Ramos (cell line): ENCODE results near the gene HHIP.

Experiments used
- in situ Hi-C: fragments of 300-500 bp; cut with MboI; formaldehyde crosslinking; loops from one replicate; pipeline ENCODE4 v1.14.3; 2022; ENCODE audit warnings: low sequenced_read_pairs; ENCODE audit not compliant: unreplicated experiment

The HHIP gene

GRCh38 chr4:144645631-144646522 is at the start of gene HHIP:
TSS of gene HHIP (plus strand) at chr4:144646156. CDS start at chr4:144646676, 520 bp downstream.
- in situ Hi-C loops = no loop called here

- in situ Hi-C loops = no loop called here
Measured at GRCh38 chr4:144597171-144597570, 48.8 kb upstream of the HHIP start.

GRCh38 chr4:144599621-144600020 is 46.3 kb upstream of the HHIP start:
- in situ Hi-C loops = no loop called here

GRCh38 chr4:144611850-144612249 is 34.1 kb upstream of the HHIP start:
- in situ Hi-C loops = no loop called here

GRCh38 chr4:144614850-144615585 is 30.9 kb upstream of the HHIP start:
- in situ Hi-C loops = no loop called here

GRCh38 chr4:144621681-144622080 is 24.3 kb upstream of the HHIP start:
- in situ Hi-C loops = no loop called here

- in situ Hi-C loops = no loop called here
Measured at GRCh38 chr4:144627663-144628076, 18.3 kb upstream of the HHIP start.

GRCh38 chr4:144633215-144633614 is 12.7 kb upstream of the HHIP start:
- in situ Hi-C loops = no loop called here

- in situ Hi-C loops = no loop called here
Measured at GRCh38 chr4:144634978-144635747, 10.8 kb upstream of the HHIP start.

GRCh38 chr4:144644368-144645101 is 1.4 kb upstream of the HHIP start:
- in situ Hi-C loops = no loop called here

GRCh38 chr4:144645102-144645630 is 790 bp upstream of the HHIP start:
- in situ Hi-C loops = no loop called here

- in situ Hi-C loops = no loop called here
Measured at GRCh38 chr4:144646523-144647094, 653 bp downstream of the HHIP start.

- in situ Hi-C loops = no loop called here
Measured at GRCh38 chr4:144647095-144647561, 1.2 kb downstream of the HHIP start.

- in situ Hi-C loops = no loop called here
Measured at GRCh38 chr4:144647590-144647989, 1.6 kb downstream of the HHIP start.

- in situ Hi-C loops = no loop called here
Measured at GRCh38 chr4:144648042-144648441, 2.1 kb downstream of the HHIP start.

GRCh38 chr4:144649646-144650045 is 3.7 kb downstream of the HHIP start:
- in situ Hi-C loops = no loop called here

GRCh38 chr4:144650311-144651005 is 4.5 kb downstream of the HHIP start:
- in situ Hi-C loops = no loop called here

- in situ Hi-C loops = no loop called here
Measured at GRCh38 chr4:144653781-144654545, 8.0 kb downstream of the HHIP start.
